ENCODE measurements around the gene MESP2.

MESP2 gene

GRCh38 chr15:89749054-89749453 is 27.1 kb upstream of the MESP2 start:
- Histone ChIP-seq H2BK120ac (ENCODE audit: insufficient read depth, low read length, poor library complexity) (no peak overlapping the region), H2BK5ac (ENCODE audit: low read depth, low read length, poor library complexity) (no peak overlapping the region), H3K4me2 (ENCODE audit: low read length) (no peak overlapping the region), H3K79me2 (ENCODE audit: control insufficient read depth, insufficient read depth, low read length, poor library complexity) (peaks cover 4% of the 10 kb centered on the region), H3K79me1 (ENCODE audit: low read length) (peaks cover 7% of the 10 kb centered on the region), H3K27ac (ENCODE audit: low read depth, low read length) (no peak overlapping the region), H3K36me3 (ENCODE audit: control insufficient read depth in 1 of 2, insufficient read depth in 2 of 2, low read length in 2 of 2) (no peaks in the 10 kb centered on the region), H4K8ac (ENCODE audit: low read depth, low read length) (no peak overlapping the region), H3K4ac (ENCODE audit: low read depth, low read length) (no peak overlapping the region), H3K4me3 (ENCODE audit: low read depth, low read length) (no peak overlapping the region), H3K18ac (ENCODE audit: low read length) (no peak overlapping the region), H4K91ac (ENCODE audit: low read depth, low read length) (no peak overlapping the region), H3K14ac (ENCODE audit: low read length) (no peak overlapping the region), H2BK12ac (ENCODE audit: low read length) (no peak overlapping the region), H3K9ac (ENCODE audit: low read length) (no peak overlapping the region), H3K4me1 (ENCODE audit: control insufficient read depth in 1 of 2, insufficient read depth in 2 of 2, low read length in 2 of 2) (peaks cover 20 to 24% of the 10 kb centered on the region in 2 experiments), H3K27me3 (ENCODE audit: insufficient read depth, low read length) (peaks cover 30% of the 10 kb centered on the region), H3K9me3 (ENCODE audit: insufficient read depth, low read depth, low read length) (peaks cover 7% of the 10 kb centered on the region), H2AK5ac (ENCODE audit: low read length) (no peak overlapping the region), H3K23ac (ENCODE audit: low read length) (no peak overlapping the region), H2AFZ (ENCODE audit: insufficient read depth, low read length, poor library complexity) (no peak overlapping the region), H4K12ac (ENCODE audit: low read depth, low read length) (no peak overlapping the region)
- no CpG with 5 or more reads among the region's 7 CpGs for WGBS (ENCODE audit: extremely low coverage, insufficient coverage, insufficient read length)
- DNase-seq: no peak

DNA sequence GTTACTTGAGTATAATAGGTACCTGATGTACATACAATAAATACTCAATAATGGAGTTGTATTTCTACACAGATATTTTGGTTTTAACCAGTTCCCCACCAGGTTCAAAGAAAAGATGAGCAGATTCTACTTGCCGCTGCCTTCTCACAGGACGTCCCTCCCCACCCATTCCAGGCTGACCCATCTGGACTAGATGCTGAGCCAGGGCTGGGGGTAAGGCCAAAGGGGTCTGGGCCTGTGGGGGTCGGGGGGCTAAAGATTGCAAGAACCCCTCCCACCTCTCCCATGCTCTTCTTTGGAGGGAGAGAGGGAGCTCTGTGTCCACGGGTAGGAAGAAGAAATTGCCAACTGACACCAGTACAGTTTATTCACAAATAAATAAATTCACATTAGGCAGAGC is 26.6 kb upstream of the MESP2 start:
- Histone ChIP-seq H3K79me1 (ENCODE audit: low read length) (peaks cover 8% of the 10 kb centered on the region), H3K14ac (ENCODE audit: low read length) (no peak overlapping the region), H3K9ac (ENCODE audit: low read length) (no peak overlapping the region), H3K36me3 (ENCODE audit: control insufficient read depth in 1 of 2, insufficient read depth in 2 of 2, low read length in 2 of 2) (no peaks in the 10 kb centered on the region), H3K4me2 (ENCODE audit: low read length) (no peak overlapping the region), H2BK12ac (ENCODE audit: low read length) (no peak overlapping the region), H3K27ac (ENCODE audit: low read depth, low read length) (no peak overlapping the region), H3K4ac (ENCODE audit: low read depth, low read length) (no peak overlapping the region), H4K8ac (ENCODE audit: low read depth, low read length) (no peak overlapping the region), H2AK5ac (ENCODE audit: low read length) (no peak overlapping the region), H3K18ac (ENCODE audit: low read length) (no peak overlapping the region), H3K4me1 (ENCODE audit: control insufficient read depth in 1 of 2, insufficient read depth in 2 of 2, low read length in 2 of 2) (peaks cover 21 to 25% of the 10 kb centered on the region in 2 experiments), H3K4me3 (ENCODE audit: low read depth, low read length) (no peak overlapping the region), H2BK5ac (ENCODE audit: low read depth, low read length, poor library complexity) (no peak overlapping the region), H3K23ac (ENCODE audit: low read length) (no peak overlapping the region), H3K9me3 (ENCODE audit: insufficient read depth, low read depth, low read length) (peaks cover 7% of the 10 kb centered on the region), H2AFZ (ENCODE audit: insufficient read depth, low read length, poor library complexity) (no peak overlapping the region), H3K27me3 (ENCODE audit: insufficient read depth, low read length) (peaks cover 30% of the 10 kb centered on the region), H3K79me2 (ENCODE audit: control insufficient read depth, insufficient read depth, low read length, poor library complexity) (peaks cover 4% of the 10 kb centered on the region), H2BK120ac (ENCODE audit: insufficient read depth, low read length, poor library complexity) (no peak overlapping the region), H4K91ac (ENCODE audit: low read depth, low read length) (no peak overlapping the region), H4K12ac (ENCODE audit: low read depth, low read length) (no peak overlapping the region)
- WGBS (ENCODE audit: extremely low coverage, insufficient coverage, insufficient read length): no CpG with 5 or more reads among the region's 4 CpGs
- no peak for DNase-seq

DNA sequence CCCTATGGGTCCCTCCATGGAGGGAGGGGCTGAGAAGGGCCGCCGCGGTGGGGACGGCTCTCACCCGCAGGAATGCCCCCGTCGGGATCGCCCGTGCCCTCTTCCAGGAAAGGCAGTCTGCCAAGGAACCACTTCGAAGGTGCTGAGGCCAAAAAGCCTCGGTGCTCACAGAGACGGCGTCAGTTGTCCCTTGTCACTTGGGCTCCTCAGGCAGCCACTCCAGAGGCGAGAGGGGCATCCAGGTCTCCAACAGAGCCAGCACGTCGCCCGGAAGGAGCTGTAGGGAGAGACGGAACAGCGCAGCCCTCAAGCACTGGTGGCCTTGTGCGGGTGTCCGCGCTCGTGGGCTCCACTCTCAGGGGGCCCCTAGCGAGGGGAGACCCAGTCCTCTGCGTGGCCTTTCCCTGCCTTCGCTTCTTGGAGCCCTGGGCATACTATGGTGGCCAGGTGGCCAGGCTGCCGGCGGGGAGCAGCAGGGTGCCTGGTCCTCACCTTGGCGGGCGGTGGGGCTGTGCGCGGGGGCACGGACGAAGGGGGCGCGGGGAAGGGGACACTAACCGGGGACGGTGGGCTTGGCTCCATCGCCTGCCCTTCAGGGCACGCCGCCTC is 26.1 kb upstream of the MESP2 start:
- Histone ChIP-seq H3K9ac (ENCODE audit: low read length) (no peak overlapping the region), H3K36me3 (ENCODE audit: control insufficient read depth in 1 of 2, insufficient read depth in 2 of 2, low read length in 2 of 2) (no peaks in the 10 kb centered on the region), H4K91ac (ENCODE audit: low read depth, low read length) (no peak overlapping the region), H4K12ac (ENCODE audit: low read depth, low read length) (no peak overlapping the region), H2AK5ac (ENCODE audit: low read length) (no peak overlapping the region), H4K8ac (ENCODE audit: low read depth, low read length) (no peak overlapping the region), H2BK12ac (ENCODE audit: low read length) (no peak overlapping the region), H3K4me3 (ENCODE audit: low read depth, low read length) (peak overlapping the region; percentile 57), H3K27me3 (ENCODE audit: insufficient read depth, low read length) (peaks cover 30% of the 10 kb centered on the region), H3K18ac (ENCODE audit: low read length) (no peak overlapping the region), H3K79me2 (ENCODE audit: control insufficient read depth, insufficient read depth, low read length, poor library complexity) (peaks cover 4% of the 10 kb centered on the region), H3K14ac (ENCODE audit: low read length) (no peak overlapping the region), H2AFZ (ENCODE audit: insufficient read depth, low read length, poor library complexity) (peak overlapping the region; percentile 17), H2BK5ac (ENCODE audit: low read depth, low read length, poor library complexity) (no peak overlapping the region), H3K27ac (ENCODE audit: low read depth, low read length) (no peak overlapping the region), H3K79me1 (ENCODE audit: low read length) (peaks cover 8% of the 10 kb centered on the region), H3K9me3 (ENCODE audit: insufficient read depth, low read depth, low read length) (peaks cover 7% of the 10 kb centered on the region), H3K23ac (ENCODE audit: low read length) (no peak overlapping the region), H3K4ac (ENCODE audit: low read depth, low read length) (no peak overlapping the region), H3K4me2 (ENCODE audit: low read length) (peak overlapping the region; percentile 85), H2BK120ac (ENCODE audit: insufficient read depth, low read length, poor library complexity) (no peak overlapping the region), H3K4me1 (ENCODE audit: control insufficient read depth in 1 of 2, insufficient read depth in 2 of 2, low read length in 2 of 2) (peaks cover 24 to 28% of the 10 kb centered on the region in 2 experiments)
- no peak for DNase-seq
- WGBS (ENCODE audit: extremely low coverage, insufficient coverage, insufficient read length): no CpG with 5 or more reads among the region's 41 CpGs

DNA sequence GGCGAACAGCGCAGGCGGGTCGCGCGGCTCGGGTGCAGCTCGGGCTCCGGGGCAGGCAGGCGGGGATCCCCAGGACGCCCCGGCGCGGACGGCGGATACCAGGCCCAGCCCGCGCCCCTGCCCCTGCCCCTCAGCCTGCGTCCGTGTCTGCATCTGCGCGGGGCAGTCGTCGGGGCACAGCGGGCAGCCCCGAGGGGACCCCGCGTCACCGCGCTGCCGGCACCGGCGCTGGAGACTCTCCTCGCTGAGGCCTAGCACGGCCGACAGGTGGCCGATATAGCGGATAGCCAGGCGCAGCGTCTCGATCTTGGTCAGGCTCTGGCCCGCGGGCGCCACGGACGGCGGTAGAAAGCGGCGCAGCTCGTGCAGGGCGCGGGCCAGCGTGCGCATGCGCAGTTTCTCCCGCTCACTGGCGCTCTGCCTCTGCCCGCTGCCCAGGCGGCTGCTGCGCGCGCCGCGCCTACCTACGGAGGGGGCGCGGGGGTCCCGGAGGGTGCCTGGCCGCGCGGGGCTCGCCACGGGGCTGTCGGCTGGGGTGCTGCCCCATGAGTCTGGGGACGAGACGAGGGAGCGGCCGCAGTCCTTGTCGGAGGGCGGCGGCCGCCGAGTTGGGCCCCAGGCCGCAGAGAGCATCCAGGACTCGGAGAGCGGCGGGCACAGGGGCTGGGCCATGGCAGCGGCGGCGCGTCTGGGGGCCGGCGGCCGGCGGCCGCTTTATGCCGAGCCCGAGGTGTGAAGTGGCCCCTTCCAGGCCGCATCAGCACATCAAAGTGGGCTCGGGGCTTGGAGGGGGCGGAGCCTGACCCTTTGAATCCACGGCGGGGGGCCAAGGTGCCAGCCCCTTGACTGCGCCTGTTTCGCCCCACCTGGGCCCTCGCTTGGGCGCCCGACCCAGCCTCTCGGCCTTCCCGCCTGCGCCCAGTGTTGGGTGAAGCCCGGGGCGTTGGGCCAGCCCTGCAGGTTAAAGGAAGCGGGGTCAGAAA is 25.3 kb upstream of the MESP2 start, which contains the start of gene MESP1:
MESP1 (minus strand) TSS at position 690 of the 983 bp plus-strand sequence; CDS start at position 672, 18 bp downstream.
- Histone ChIP-seq H2BK120ac (ENCODE audit: insufficient read depth, low read length, poor library complexity) (peak within 1 kb of the TSS; percentile 8), H2BK5ac (ENCODE audit: low read depth, low read length, poor library complexity) (no peak within 1 kb of the TSS), H3K9ac (ENCODE audit: low read length) (peak within 1 kb of the TSS; percentile 12), H3K4me2 (ENCODE audit: low read length) (peak within 1 kb of the TSS; percentile 85), H4K91ac (ENCODE audit: low read depth, low read length) (peak within 1 kb of the TSS; percentile 56), H4K12ac (ENCODE audit: low read depth, low read length) (peak within 1 kb of the TSS; percentile 21), H2AK5ac (ENCODE audit: low read length) (peak within 1 kb of the TSS; percentile 45), H3K27me3 (ENCODE audit: insufficient read depth, low read length) (peaks cover 30% of the 10 kb centered on the region), H2AFZ (ENCODE audit: insufficient read depth, low read length, poor library complexity) (peak within 1 kb of the TSS; percentile 61), H4K8ac (ENCODE audit: low read depth, low read length) (peak within 1 kb of the TSS; percentile 50), H3K4me3 (ENCODE audit: low read depth, low read length) (peak within 1 kb of the TSS; percentile 69), H3K23ac (ENCODE audit: low read length) (no peak within 1 kb of the TSS), H3K9me3 (ENCODE audit: insufficient read depth, low read depth, low read length) (peaks cover 7% of the 10 kb centered on the region), H3K14ac (ENCODE audit: low read length) (peak within 1 kb of the TSS; percentile 38), H3K4me1 (ENCODE audit: control insufficient read depth in 1 of 2, insufficient read depth in 2 of 2, low read length in 2 of 2) (peaks cover 29 to 34% of the 10 kb centered on the region in 2 experiments), H3K27ac (ENCODE audit: low read depth, low read length) (peak within 1 kb of the TSS; percentile 24), H3K4ac (ENCODE audit: low read depth, low read length) (peak within 1 kb of the TSS; percentile 66), H3K36me3 (ENCODE audit: control insufficient read depth in 1 of 2, insufficient read depth in 2 of 2, low read length in 2 of 2) (no peaks in the 10 kb centered on the region), H2BK12ac (ENCODE audit: low read length) (no peak within 1 kb of the TSS), H3K79me1 (ENCODE audit: low read length) (peaks cover 9% of the 10 kb centered on the region), H3K79me2 (ENCODE audit: control insufficient read depth, insufficient read depth, low read length, poor library complexity) (peaks cover 4% of the 10 kb centered on the region), H3K18ac (ENCODE audit: low read length) (no peak within 1 kb of the TSS)
- no CpG with 5 or more reads among the region's 114 CpGs for whole genome bisulfite sequencing (ENCODE audit: extremely low coverage, insufficient coverage, insufficient read length)
- DNase-seq: peak; percentile 96
